HG02798 (cell line): ENCODE results near the gene ASNS.
A peak's percentile ranks its signal among the peaks of the same experiment; 100 is the strongest.

ENCODE experiments used
- ATAC-seq: cut with Tn5 transposase; IDR thresholded peaks from one replicate; pipeline ENCODE4 v1.9.1; 2021; ENCODE audit warnings: mild to moderate bottlenecking; ENCODE audit not compliant: unreplicated experiment, poor library complexity

Gene ASNS

DNA sequence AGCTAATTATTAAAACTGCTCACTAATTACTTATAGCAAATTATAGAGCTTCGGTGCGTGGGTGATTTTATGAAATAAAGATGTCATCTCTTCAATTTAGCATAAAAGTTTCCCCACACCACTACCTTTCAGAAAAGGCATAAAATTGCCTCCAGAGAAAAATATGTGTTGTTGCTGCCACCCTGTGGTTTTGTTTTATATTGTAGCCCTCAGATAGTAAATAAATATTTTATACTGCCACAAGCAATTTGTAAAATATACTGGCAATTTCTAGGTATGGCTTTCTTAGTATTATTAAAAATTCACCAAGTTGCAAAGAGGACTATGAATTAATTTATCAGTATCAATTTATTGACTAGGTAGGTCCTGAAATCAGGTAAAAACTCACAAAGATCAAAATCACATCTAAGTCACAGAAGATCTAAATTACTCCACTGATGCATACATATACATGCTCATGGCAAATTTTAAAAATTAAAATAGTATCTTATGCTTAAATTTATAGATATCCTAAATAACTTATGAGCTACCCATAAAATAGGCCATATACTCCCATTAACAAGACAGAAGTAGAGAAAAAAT, 26.5 kb downstream of the ASNS start:
- peak; percentile 59 for ATAC-seq

DNA sequence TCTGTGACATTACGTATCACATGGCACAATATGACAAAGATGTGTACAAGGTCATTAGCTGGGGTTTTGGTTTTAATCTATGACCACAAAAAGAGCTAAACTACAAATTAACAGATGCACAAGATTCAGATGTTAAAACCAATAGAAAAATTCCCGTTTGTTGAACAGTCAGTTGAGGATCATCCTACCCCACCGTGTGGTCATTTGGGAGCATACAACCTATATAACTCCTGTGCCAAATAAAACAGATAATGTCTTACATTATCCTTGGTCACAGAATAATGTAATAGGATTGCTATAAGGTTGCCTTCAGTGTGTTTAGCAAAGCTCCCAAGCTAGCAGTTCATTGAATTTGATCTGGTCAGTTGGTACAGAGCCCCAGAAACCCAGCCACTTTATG, 28.2 kb downstream of the ASNS start:
- ATAC-seq, result no peak

DNA sequence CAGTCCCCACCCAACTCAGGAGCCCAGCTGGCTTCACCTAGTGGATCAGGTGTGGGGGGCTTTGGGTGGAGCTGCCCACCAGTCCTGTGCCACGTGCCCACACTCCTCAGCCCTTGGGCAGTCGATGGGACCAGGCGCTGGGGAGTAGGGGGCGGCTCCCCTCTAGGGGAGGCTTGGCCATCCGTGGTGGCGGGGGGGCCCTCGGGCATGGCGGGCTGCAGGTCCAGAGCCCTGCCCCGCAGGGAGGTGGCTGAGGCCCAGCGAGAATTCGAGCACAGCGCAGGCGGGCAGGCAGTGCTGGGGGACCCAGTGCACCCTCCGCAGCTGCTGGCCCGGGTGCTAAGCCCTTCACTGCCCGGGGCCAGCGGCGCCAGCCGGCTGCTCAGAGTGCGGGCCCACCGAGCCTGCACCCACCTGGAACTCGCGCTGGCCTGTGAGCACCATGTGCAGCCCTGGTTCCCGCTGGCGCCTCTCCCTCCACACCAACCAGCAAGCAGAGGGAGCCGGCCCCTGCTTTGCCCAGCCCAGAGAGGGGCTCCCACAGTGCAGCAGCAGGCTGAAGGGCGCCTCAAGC, 29.3 kb downstream of the ASNS start:
- no peak for ATAC-seq

DNA sequence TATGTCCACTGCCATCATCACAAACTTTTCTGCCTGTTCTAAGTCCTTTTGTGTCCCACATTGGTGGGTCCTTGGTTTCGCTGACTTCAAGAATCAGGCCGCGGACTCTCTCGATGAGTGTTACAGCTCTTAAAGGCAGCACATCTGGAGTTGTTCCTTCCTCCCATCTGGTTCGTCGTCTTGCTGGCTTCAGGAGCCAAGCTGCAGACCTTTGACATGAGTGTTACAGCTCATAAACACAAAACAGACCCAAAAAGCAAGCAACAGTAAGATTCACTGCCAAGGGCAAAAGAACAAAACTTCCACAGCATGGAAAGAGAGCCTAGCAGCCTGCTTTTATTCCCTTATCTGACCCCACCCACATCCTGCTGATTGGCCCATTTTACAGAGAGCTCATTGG, 30.2 kb downstream of the ASNS start:
- no peak for ATAC-seq

DNA sequence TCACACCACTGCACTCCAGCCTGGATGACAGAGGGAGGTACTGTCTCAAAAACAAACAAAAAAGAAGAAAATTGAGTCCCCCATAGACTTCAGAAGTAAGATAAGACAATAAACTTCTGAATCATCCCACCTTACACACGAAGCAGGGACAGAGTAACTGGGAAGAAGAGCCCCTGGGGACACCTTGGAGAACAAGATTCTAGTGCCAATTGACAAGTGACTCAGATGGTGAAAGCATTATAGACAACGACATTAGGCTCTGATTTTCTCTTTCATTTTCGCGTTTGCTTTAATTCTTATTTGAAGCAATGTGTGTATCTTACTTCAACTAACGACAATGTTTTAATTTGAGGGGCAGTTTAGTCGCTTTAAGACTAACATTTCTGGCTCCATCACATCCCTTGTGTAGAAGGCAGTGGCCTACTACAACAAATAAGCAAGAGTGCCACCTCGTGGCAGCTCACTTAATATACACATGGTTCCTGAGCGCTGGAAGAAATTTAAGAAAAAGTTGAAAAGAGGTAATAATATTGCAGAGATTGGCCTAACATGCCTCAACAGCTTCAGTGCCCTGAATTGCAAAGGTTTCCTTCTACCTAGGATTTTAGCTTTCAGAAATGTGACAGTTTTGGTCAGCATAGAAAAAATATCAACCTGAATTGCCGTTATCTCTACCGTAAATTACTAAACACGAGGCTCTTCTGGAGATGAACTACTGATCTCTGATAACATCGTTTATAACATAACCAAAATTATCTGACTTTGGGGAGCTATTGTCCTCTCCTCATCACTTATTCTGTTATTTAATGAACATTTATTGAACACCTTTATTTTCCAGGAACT, 36.7 kb downstream of the ASNS start:
- peak; percentile 87 for ATAC-seq

DNA sequence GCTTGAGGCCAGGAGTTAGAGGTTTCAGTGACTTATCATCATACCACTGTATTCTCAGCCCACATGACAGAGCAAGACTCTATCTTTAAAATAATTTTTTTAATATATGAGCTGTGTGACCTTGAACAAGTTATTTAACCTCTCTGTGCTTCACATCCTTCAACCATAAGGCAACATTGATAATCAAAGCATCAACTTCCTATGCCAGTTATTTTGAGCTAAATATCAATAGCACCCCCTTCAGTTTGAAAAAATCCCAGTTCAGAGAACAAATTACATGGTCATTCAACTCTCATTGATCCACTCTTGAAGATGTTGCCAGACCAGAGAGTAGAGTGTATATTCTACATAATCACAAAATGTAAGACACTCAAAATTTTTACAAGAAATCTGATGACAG, 53.0 kb downstream of the ASNS start:
- no peak for ATAC-seq

DNA sequence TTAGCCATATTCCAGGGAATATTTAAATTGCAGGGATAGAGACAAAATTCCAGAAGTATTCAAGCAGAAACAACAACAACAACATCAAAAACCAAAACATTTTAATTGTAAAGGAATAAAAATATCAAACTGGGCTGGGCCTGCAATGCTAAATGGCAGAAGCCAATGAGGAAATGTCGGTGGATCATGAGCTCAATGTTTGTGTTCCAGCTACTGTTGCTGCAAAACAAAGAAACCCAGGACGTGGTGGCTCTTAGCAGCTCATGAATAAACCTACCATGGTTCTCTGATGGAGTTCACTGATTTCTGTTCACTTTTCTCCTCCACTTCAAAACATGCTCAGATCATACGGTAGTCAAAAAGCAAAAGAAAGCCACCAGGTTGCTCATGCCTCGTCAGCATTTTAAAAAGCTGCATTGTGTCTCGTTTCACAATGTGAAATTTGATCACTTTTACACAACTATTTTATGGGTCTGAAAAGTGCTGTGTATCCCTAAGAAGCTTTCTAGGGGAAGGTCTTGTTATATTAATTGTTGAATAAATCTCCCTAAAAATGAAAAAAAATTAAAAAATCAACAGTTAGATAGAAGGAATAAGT, 54.0 kb downstream of the ASNS start:
- no peak for ATAC-seq
